CD4-positive, alpha-beta T cell treated with Interleukin-17A for 4 hours (primary cell): ENCODE data around the gene MACF1.

Experiments
- DNase-seq: peaks from one replicate; pipeline ENCODE4 v3.0.0-alpha.2; 2020; ENCODE audit warnings: mixed read lengths

Gene MACF1

GRCh38 chr1:39266269-39266668 is 61.8 kb downstream of the MACF1 start:
- no peak for DNase-seq

GRCh38 chr1:39266792-39267191 is 62.3 kb downstream of the MACF1 start:
- DNase-seq, result no peak

GRCh38 chr1:39268112-39268581 is 63.7 kb downstream of the MACF1 start:
- no peak for DNase-seq

- DNase-seq, result no peak
These were observed 64.4 kb downstream of the MACF1 start for GRCh38 chr1:39268906-39269305.

GRCh38 chr1:39269349-39269748 is 64.9 kb downstream of the MACF1 start:
- no peak for DNase-seq

GRCh38 chr1:39269791-39270342 is 65.4 kb downstream of the MACF1 start:
- no peak for DNase-seq

- no peak for DNase-seq
These were observed 65.9 kb downstream of the MACF1 start for GRCh38 chr1:39270368-39270767.

- no peak for DNase-seq
These were observed 67.7 kb downstream of the MACF1 start for GRCh38 chr1:39272027-39272797.

GRCh38 chr1:39272798-39273469 is 68.4 kb downstream of the MACF1 start:
- no peak for DNase-seq

GRCh38 chr1:39275836-39276507 is 71.5 kb downstream of the MACF1 start:
- no peak for DNase-seq

- DNase-seq, result no peak
These were observed 73.4 kb downstream of the MACF1 start for GRCh38 chr1:39277879-39278278.

GRCh38 chr1:39282537-39283216 is 78.2 kb downstream of the MACF1 start:
- no peak for DNase-seq

- no peak for DNase-seq
These were observed 79.4 kb downstream of the MACF1 start for GRCh38 chr1:39283858-39284257.

GRCh38 chr1:39287541-39287940 is 83.0 kb downstream of the MACF1 start:
- DNase-seq, result no peak

- DNase-seq, result no peak
These were observed 84.4 kb downstream of the MACF1 start for GRCh38 chr1:39288735-39289465.

- no peak for DNase-seq
These were observed 87.9 kb downstream of the MACF1 start for GRCh38 chr1:39292401-39292800.

- no peak for DNase-seq
These were observed 89.0 kb downstream of the MACF1 start for GRCh38 chr1:39293375-39294070.

GRCh38 chr1:39294531-39294930 is 90.0 kb downstream of the MACF1 start:
- DNase-seq, result no peak

GRCh38 chr1:39295901-39296300 is 91.4 kb downstream of the MACF1 start:
- DNase-seq, result no peak

- no peak for DNase-seq
These were observed 93.1 kb downstream of the MACF1 start for GRCh38 chr1:39297551-39297950.

- no peak for DNase-seq
These were observed 97.1 kb downstream of the MACF1 start for GRCh38 chr1:39301606-39302005.

GRCh38 chr1:39305555-39305954 is 101.1 kb downstream of the MACF1 start:
- no peak for DNase-seq
